OCI-M2 (cell line): ENCODE results near the gene CD19.
"Not testable (repeated sequence)": the region's sequence is repeated elsewhere in the genome, so short reads cannot be mapped to it uniquely, and the experiment has no call there.

ENCODE experiments used
- DNase-seq: peaks from one replicate; lab custom pipeline; 2025; ENCODE audit not compliant: unreplicated experiment; lab: John Stamatoyannopoulos, UW

CD19 gene

DNA sequence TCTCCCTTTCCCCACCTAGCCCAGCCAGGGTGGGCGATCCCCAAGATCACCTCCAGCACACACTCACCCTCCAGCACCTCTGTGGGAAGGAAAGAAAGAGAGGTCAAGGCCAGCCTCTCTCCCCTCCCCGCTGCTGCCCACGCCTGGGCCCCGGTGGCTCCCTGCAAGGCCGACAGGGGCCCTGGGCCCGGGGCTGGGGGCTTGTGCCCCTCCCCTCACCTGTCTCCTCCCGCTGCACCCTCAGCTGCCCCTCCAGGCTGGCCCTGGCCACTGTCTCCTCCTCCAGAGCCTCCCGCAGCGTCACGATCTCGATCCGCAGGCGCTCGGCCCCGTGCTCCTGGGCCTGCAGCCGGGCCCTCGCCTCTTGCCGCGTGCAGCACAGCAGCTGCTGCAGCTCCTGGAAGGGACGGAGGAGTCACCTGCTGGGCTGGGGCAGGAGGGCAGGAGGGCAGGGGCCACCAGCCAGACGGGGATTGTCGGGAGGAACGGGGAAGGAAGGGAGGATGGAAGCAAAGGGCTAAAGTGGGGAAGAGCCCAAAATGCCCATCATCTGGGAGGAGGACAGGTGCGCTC is 25.9 kb upstream of the CD19 start:
- no peak for DNase-seq

DNA sequence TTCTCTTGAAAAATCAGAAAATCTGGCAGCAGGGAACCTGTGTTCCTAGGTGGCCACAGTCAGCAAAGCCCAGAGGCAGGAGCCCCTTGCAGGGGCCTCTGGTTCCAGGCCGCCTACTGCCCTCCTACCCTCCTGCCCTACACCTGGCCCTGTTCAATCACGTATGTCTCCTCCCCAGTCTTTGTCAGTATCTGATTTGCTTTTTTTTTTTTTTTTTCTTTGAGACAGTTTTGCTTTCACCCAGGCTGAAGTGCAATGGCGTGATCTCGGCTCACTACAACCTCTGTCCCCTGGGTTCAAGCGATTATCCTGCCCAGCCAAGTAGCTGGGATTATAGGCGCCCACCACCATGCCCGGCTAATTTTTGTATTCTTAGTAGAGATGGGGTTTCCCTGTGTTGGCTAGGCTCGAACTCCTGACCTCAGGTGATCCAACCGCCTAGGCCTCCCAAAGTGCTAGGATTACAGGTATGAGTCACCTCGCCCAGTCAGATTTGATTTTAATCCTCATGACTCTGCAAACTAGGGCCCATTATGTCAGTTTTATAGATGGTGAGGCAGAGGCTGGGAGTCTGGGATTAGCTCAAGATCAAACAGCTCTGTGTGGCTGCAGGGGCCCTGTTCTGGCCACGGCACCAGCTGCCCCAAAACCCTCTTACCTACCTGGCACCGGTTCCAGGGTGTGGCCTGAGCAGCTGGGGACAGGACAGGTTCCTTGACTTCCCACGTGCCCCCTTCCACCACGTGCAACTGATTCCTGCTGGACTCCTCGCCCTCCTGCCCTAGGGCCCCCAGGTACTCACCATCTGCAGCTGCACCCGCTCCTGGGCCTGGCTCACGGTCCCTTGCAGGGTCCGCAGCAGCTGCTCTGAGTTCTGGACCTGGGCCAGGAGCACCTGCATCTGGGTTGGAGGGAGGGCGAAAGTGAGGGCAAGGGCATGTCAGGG is 21.4 kb upstream of the CD19 start:
- DNase-seq = no peak

DNA sequence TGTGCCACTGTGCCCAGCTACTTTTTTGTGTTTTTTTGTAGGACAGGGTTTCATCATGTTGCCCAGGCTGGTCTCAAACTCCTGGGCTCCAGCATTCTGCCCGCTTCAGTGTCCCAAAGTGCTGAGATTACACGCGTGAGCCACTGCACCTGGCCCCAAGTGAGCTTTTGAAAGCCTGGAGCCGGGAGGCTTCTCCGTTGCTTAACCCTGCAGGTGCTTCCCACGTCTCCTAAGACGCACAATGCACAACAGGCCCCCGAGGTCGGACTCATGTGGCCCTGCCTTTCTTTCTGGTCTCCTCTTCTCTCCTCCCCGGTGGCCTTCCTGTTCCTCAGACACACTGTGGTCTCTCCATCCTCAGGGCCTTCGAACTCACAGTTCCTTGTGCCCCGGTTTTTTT is 19.2 kb upstream of the CD19 start:
- no peak for DNase-seq

DNA sequence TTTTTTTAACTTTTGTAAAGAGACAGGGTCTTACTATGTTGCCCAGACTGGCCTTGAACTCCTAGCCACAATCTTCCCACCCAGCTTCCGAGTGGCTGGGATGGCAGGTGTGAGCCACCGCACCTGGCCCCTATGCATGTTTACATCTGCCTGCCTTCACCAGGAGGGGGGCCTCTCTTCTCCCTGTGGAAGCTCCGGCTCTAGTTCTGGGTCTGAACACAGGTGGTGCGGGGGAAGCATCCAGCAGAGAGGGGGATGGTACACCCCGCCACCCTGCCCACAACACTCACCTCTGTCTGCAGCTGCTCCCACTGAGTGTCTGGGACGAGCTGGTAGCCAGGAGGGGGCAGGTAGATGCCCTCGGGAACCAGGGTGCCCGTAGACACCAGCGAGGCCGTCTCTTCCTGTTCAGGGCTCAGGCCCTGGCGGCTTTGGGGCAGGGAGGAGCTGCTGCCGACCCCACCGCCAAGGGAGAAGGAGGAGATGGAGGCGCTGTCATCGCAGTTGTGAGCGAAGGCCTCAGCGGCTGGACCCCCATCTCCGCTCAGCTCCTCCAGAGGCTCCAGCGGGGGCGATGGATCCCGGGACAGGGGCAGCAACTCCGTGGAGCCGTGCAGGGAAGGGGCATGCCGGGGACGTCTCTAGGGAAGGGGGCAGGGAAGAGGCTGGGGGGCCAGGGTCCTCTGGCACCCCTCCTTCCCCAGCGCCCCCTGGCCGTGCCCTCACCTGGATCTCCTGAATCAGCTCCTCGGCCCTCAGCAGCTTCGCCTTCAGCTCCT is 17.6 kb upstream of the CD19 start:
- DNase-seq = no peak

DNA sequence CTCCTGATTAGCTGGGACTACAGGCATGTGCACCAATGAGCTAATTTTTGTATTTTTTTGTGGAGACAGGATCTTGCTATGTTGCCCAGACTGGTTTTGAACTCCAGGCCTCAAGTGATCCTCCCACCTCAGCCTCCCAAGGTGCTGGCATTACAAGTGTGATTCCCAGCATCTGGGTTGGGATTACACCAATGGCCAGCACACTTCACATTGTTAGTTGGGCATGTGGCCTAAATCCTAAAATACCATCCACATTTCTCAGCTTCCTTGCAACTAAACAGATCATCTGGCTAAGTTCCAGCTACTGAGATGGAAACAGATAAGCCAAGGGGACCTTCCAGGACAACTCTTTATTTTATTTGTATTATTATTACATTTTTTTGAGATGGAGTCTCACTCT is 16.6 kb upstream of the CD19 start:
- DNase-seq = no peak

DNA sequence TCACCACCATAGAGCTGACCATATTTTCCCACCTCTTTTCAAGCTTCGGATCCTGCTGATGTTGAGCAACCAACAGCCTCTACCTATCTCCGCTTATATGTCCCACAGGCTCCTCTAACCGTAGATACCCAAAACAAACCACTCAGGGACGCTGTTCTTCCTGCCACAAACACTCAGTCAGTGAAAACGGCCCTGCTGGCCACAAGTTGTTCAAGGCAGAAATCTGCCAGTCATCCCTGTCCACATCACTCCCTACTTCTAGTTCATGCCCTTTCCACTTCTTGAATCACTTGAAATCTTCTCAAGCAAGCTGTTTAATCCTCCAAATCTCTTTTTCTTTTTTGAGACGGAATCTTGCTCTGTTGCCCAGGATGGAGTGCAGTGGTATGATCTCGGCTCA is 14.7 kb upstream of the CD19 start:
- DNase-seq = no peak

DNA sequence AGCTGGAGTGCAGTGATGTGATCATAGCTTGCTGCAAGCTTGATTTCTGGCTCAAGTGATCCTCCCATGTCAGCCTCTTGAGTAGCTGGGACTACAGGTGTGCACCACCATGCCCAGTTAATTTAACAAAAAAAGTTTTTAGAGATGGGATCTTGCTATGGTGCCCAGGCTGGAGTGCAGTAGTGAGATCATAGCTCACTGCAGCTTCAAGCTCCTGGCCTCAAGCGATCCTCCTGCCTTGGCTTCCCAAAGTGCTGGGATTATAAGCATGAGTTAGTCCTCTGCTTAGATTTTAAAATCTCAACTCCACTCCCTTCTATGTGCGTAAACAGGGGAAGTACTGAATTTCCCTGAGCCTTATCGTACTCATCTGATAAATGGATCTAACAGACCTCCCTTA is 13.1 kb upstream of the CD19 start:
- no peak for DNase-seq

DNA sequence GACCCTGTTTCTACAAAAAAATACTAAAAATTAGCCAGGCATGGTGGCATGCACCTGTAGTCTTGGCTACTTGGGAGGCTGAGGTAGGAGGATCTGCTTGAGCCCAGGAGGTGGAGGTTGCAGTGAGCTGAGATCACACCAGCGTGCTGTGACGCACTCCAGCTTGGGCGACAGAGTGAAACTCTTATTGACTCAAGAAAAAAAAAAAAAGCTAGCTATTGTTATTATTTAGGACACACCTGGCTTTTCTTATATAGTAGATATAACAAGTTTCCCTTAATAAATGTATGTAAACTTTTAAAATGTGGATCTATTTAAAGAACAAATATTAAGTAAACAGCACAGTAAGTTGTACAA is 8.6 kb upstream of the CD19 start:
- DNase-seq = no peak

DNA sequence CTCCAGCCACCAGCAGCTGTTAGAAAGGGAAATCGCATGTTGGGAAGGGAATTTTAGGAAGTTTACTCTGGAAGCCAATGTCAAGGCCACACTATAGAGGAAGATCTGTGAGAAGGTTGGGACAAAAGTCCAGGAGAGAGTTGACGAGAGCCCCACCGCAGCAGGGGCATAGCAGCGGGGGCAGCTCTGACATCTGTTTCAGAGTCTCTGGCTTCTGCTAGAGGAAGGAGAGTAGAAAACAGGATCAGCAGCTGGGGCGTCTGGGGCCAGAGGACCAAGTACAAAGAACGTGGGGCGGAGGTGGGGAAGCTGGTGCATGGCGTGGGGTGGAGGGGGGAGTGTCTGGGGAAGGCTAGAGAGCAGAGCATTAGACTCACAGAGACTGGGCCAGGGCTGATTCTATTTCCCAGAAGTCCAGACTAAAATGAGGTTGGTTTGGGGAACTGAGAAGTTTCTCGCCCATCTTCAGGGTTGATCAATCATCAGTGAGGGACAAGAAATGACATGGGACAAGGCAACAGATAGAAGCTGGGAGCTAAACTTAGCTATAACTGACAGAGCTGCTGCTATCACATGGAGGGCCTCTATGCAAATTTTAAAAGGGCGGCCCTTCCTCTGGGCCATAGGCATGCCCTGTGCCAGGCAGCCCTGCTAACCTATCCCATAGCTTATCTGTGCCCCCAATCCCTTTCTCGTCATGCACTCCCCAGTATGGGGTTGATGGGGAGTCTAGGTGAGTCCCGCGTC is 7.9 kb upstream of the CD19 start:
- DNase-seq = no peak

DNA sequence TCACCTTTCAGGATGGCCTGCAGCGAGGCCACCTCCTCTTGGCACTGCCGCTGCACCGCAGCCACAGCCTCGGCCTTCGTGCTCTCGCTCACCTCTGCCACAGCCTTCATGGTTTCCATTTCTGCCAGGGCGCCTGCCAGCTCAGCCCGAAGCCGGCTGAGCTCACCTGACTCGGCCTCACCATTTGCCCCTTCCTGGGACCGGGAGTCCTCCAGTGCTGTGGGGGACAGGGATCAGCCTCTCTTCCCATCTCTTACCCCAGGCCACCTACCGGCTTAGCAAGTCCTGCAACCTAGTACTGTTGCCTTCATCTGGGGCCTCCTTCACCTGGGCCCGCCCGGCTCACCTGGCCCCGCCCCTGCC is 7.4 kb upstream of the CD19 start:
- no peak for DNase-seq

DNA sequence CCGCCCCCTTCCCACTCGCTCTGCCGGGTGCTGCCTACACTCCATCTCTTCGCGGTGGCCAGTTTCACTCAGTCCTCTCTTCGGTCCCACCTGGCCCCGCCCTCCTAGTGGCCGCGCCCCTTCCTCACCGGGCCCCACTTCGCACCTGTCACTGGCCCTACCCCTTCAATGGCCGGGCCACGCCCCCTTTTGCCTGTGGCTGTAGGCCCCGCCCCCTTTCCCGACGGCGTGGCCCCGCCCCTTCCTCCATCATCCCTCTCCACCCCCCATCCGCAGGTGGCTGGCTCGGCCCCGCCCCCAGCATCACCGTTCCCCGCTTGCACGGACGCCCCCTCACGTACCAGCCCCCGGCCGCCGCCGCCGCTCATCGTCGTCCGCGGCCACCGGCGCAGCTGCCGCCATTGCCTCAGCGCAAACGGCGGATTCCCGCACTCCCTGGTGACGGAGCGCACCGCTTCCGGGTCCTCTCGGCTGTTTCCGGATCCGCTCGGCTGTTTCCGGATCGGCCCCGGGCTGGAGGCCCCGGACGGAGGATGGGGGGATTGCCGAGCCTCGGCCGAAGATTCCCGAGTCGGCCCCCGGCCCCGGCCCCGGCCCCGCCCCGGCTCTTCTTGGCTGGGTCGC is 6.9 kb upstream of the CD19 start, which contains the start of gene RABEP2:
TSS of gene RABEP2 (minus strand) at position 477 of the 624 bp plus-strand sequence. CDS start at position 402, 75 bp downstream.
- no peak for DNase-seq

DNA sequence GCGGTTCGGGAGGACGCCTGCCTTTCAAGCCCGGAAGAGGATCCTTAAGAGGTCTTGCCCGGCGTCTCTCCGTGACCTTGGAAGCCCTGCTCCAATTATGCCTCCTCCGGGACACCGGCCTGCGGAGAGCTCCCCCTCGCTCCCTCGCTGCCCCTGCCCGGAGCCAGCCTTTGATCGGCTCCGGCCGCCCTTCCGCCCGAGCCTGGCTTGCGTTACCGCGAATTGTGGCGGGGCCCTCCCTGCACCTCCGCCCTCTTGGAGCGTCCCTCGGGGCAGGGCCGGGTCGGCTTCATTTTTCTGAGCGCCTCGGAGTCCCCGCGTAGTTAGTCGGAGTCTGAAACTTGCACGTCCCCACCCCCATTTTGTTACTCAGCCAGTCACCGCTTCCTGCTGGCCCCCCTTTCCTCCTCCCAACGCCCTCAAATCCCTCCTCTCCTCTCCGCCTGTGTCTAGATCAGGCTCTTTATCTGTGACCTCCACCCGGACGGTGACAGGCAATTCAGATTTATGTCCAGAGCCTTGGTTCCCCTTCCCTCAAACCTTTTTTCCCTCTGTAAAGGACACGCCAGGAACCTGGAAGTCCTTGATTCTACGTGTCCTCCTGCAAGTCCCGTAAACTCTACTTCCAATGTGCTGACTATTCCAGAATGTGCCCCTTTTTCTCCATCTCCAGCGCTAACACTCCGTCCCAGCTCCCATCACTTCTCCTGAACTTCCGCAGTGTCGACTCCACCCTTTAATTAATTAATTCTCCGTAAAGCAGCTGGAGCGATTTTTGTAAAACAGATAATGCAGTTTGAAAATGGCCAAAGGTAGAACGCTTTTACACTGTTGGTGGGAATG is 6.2 kb upstream of the CD19 start:
- peak; percentile 47 for DNase-seq

DNA sequence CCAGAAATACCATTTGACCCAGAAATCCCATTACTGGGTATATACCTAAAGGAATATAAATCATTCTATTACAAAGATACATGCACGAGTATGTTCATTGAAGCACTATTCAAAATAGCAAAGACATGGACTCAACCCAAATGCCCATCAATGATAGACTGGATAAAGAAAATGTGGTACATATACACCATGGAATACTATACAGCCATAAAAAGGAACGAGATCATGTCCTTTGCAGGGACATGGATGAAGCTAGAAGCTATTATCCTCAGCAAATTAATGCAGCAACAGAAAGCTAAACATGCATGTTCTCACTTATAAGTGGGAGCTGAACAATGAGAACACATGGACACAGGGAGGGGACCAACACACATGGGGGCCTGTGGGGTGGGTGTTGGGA is 5.5 kb upstream of the CD19 start:
- DNase-seq = not testable (repeated sequence)

DNA sequence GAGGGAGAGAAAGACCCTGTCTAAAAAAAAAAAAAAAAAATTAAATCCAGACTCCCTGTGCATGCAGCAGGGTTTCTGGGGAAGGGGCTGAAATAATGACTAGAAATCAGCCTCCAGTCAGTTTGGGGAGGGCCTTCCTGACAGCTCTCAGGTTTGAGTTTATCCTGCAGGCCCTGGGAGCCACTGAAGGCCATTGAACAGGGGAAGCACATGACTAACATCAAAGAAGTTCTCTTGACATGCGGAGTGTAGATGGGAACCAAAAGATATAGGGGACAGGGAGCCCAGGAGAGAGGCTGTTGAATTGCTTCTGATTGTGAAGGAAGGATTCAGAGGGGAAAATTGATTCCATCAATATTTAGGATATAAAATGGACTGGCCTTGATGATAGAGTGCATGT is 4.0 kb upstream of the CD19 start:
- no peak for DNase-seq

DNA sequence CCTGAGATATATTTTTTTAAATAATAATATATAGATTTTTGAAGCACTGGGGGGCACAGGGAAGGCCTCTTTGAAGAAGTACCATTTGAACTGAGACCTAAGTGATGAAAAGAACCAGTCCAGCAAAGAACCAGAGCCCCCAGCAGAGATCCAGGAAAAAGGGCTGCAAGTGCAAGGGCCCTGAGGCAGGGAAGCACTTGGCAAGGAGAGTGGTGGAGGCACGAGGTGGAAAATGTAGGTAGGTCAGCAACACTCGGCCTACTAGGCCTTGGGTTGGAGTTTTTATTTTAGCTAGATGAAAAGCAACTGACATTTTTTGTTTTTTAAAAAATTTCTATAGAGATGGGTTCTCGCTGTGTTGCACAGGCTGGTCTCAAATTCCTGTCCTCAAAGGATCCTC is 1.6 kb upstream of the CD19 start:
- no peak for DNase-seq

DNA sequence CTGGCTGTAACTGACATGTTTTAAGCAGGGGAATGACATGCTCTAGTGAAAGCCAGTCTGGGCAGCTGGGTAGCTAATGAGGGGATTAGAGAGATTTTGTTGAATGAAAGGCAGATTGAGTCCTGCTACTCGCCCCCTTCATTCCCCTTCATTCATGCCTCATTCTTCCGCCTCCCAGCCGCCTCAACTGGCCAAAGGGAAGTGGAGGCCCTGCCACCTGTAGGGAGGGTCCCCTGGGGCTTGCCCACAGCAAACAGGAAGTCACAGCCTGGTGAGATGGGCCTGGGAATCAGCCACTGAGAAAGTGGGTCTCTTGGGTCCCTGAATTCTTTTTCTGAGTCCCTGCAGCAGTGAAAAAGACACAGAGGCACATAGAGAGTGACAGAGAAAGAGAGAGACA is 1.1 kb upstream of the CD19 start:
- DNase-seq = no peak

DNA sequence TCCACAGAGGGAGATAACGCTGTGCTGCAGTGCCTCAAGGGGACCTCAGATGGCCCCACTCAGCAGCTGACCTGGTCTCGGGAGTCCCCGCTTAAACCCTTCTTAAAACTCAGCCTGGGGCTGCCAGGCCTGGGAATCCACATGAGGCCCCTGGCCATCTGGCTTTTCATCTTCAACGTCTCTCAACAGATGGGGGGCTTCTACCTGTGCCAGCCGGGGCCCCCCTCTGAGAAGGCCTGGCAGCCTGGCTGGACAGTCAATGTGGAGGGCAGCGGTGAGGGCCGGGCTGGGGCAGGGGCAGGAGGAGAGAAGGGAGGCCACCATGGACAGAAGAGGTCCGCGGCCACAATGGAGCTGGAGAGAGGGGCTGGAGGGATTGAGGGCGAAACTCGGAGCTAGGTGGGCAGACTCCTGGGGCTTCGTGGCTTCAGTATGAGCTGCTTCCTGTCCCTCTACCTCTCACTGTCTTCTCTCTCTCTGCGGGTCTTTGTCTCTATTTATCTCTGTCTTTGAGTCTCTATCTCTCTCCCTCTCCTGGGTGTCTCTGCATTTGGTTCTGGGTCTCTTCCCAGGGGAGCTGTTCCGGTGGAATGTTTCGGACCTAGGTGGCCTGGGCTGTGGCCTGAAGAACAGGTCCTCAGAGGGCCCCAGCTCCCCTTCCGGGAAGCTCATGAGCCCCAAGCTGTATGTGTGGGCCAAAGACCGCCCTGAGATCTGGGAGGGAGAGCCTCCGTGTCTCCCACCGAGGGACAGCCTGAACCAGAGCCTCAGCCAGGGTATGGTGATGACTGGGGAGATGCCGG is 769 bp downstream of the CD19 start:
- no peak for DNase-seq

DNA sequence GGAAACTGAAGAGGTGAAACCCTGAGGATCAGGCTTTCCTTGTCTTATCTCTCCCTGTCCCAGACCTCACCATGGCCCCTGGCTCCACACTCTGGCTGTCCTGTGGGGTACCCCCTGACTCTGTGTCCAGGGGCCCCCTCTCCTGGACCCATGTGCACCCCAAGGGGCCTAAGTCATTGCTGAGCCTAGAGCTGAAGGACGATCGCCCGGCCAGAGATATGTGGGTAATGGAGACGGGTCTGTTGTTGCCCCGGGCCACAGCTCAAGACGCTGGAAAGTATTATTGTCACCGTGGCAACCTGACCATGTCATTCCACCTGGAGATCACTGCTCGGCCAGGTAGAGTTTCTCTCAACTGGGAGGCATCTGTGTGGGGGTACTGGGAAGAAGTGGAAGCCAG is 1.4 kb downstream of the CD19 start:
- no peak for DNase-seq

DNA sequence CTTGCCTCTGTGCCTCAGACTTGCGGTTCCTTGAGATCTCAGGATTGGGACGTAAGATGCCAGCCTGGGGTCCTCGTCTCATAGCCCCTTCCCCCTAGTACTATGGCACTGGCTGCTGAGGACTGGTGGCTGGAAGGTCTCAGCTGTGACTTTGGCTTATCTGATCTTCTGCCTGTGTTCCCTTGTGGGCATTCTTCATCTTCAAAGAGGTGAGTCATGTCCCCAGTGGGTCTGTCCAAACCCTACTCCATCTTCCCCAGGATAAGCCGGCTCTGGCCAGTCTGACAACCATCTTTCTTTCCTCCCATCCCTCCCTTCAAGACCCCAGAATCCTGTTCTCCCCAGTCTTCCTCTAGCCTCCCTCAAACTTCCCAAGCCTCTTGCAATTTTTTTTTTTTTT is 3.6 kb downstream of the CD19 start:
- DNase-seq = no peak
